Hematopoietic multipotent progenitor cell (in vitro differentiated cells): ENCODE measurements around the gene FBXL7. TPM values are rescaled to one million over a fixed set of nuclear protein-coding genes. Genes with fewer than 3 reads are reported as not detected.

Experiments
- DNase-seq, 3 donors: peaks; one replicate each; pipeline ENCODE4 v3.0.0-alpha.2; 2011 to 2015; ENCODE audit warnings: low read depth in 2 of 3, low spot score in 2 of 3
- total RNA-seq: library from RNA; depleted of rRNA; stranded (reverse); fragments of >200 nt; gene quantifications from one replicate; pipeline ENCODE4 v1.2.3, GENCODE V29; 2012

Gene FBXL7
- total RNA-seq, 1 donor, result under 0.01 TPM

DNA sequence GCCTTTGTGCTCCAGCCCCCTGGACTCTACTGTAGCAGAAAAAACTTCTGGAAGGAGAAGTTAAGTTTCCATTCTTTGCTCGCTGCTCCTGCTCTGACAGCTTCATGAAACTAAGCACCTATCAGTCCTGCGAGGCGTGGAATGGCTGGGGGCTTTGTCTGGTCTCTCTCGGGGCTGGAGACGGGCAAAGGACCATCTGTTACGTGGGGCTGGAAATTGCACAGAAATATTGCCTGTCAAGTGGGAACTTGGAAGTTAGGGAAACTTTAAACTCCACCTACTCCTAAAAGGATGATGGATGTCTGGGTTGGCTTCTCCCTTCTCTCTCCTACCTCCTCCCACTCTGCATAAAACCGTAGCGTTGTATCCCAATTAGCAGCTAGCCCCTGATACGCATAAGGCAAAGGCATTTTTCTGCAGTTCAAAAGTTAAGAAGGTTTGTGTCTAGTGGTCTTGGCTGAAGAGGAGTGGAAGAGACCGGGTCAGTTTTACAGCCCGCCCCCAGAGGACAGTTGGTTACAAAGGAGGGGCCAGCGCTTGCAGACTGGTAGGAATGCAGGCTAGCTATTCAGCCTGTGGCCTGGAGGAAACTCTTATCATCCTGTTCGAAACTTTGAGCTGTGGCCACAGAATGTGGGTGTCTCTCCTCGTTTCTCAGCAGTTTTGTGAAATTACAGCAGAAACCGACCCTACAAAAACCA lies 1.3 kb downstream of the FBXL7 start:
- no peak for DNase-seq

DNA sequence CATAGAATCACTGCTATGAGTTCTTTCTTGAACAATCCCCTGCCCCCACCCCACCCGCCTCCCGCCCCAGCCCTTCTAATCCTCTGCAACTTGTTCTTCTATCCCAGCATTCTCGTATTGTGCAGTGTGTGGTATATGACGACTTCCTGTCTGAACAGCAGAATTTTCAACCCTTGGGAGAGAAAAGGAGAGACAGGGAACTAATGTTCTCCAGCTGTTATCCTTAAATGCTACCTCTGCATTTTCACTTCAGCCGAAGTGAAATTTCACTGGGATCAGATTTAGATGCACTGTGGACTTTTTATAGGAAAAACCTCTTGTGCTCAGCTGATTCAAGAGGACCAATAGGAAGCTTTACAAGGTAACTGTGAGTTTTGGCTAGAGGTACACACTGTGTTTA lies 2.2 kb downstream of the FBXL7 start:
- no peak for DNase-seq

GRCh38 chr5:15506146-15506545 lies 6.2 kb downstream of the FBXL7 start:
- DNase-seq, result no peak

DNA sequence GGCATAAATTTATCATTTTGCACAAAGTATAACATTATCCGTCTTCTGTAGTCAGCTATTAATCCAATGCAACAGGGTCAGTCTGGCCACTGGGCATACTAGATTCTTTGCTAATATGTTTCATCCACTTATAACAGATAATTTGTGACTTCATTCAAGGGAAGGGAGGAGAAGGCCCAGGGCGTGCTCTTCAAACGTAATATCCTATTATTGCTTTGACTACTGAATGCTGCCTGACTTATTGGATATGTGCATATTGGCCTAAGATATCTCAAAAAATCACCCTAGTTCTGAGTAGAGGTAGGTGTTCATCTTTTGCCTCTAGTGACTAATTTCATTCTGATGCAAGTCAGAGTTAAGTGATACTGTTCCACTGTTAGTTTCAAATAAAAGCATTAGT lies 6.9 kb downstream of the FBXL7 start:
- no peak for DNase-seq

GRCh38 chr5:15510092-15510491 lies 10.1 kb downstream of the FBXL7 start:
- no peak for DNase-seq

DNA sequence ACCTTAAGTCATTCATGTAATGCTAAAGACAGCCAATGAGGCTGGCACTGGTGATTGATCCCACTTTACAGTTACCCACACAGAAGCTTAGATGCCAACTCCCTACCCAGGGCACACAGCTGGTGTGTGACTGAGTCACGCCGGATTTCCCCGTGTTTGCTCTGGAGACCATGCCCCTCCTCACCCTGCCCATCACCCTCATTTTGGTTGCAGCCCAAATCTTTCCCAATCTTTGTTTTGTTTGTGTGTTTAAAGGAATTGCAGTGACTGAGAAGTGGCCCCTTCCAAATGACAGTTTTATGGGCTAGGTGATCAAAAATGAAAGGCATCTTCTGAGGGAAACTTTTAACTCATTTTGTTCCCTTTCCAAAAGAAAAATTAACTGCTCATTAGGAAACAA lies 10.9 kb downstream of the FBXL7 start:
- no peak for DNase-seq

DNA sequence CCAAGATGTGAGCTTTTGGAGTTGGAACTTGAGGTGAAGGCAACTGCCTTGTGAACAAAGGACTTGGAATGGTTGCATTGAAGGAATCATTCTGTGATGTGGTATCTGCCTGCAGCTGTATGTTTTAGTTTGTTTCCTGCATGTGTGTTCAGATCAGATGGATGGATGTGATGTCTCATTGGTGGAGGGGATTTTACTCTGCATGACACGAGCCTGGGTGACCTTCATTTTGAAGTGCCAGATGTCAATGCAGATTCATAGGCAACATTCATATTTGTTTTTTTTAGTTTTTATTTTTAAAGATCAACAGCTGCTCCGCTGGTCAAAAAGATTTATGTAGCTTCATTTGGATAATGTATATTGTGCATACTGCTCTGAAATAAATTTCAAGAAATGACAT lies 13.5 kb downstream of the FBXL7 start:
- DNase-seq, result no peak

DNA sequence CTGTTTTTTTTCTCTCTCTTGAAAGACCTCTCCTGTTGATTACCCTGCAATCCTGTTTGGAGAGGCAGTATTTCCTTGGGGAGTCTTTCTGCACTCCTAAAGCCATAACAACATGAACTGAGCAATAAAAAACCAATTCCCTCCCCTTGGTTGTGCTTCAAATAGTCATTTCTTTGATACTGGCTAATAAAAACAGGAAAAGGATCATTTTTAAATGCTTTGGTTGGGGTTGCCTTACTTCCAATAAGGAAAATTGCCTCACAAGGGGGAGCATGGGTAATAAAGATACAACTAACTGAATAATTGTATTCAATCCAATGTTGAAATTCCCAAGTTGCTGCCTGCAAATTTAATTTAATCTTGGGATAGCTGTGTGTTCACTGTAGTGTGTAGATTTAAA lies 13.9 kb downstream of the FBXL7 start:
- DNase-seq, result no peak

DNA sequence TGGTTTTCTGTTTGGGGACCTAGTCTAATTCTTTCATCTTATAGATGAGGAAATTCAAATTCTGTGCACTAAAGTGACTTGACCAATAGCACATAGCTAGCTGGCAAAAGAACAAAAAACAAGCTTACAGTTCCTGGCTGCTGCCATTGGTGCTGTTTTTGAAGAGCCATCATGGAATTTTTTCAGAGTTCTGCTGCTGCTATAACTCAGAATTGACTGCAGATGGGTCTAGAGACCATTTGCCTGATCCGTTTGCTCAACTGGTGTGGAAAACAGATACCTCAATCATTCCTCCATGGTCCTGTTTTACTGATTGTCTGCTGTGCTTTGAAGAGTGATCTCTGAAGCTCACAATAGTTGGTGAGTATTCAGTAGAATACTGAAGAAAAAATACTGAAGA lies 15.2 kb downstream of the FBXL7 start:
- no peak for DNase-seq

GRCh38 chr5:15516486-15516885 lies 16.5 kb downstream of the FBXL7 start:
- no peak for DNase-seq

- DNase-seq, result no peak
Observed at GRCh38 chr5:15518786-15519185, 18.8 kb downstream of the FBXL7 start.

DNA sequence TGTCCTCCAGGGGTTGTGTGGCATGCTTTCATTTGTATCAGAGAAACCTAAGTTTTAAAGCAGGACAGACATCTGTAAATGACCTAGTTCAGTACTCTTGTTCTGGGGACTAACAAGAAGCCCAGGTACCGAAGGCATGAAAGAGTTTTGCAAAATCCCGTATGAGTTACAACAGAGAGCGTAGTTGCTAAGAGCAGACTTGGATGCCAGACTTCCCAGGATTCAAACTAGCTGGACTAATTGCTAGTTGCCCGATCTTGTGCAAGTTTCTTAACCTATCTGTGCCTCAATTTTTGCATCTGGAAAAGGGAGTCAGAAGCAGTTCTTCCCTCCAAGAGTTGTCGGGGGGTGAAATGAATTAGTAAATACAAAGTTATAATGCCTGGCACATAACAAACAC lies 20.9 kb downstream of the FBXL7 start:
- DNase-seq, result no peak

DNA sequence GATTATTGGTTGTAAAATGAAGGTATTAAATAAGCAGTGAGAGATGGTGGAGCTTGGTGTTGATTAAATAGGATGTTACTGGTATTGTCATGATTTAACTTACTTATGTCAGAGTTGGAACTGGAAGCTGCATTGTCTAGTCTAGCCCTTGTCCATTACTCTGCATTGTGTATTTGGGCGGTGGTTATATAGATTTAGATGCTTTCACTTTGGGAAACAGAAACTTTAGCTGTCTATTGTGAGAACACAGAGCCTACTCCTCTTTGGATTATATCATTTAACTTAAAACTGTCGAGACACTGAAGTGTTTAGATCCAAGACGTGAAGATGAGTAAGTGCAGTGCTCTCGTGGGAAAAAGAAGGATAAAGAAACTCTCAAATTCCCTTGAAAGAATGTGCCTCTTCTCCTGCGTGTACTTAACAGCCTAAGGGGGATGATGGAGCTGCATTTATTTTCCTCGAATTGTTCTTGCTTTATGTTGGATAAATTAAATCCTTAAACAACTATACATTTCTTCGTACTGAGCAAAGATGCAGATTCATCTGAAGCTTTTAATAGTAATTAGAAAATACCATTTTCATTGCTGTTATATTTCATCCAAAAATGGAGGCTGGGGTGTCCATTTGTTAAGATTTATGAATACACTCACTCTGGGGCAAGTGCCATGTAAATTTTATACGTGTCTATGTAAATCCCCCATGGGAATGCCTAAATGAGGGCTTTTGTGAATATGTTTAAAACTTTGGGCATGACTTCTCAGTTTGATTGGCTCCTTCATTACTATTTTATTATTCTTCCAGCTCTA lies 21.6 kb downstream of the FBXL7 start:
- no peak for DNase-seq

GRCh38 chr5:15522187-15522520 lies 22.2 kb downstream of the FBXL7 start:
- DNase-seq, result no peak

DNA sequence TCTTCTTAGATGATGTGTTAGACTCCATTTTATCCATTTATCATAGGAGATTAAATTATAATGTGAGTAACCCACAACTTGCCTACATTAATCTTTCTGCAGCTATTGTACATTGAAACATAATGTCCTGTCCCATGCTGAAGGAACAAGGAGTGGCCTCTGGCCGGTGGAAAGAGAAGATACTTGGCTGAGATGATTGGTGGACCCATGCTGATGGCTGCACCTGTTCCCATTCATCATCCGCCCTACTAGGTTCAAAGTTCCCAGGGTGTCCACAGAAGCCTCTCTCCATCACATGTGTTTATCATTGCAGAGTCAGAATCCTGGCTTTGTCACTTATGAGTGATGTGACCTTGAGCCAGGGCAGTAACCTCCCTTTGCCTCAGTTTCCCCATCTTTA lies 24.7 kb downstream of the FBXL7 start:
- no peak for DNase-seq

GRCh38 chr5:15525703-15526275 lies 25.8 kb downstream of the FBXL7 start:
- no peak for DNase-seq

- DNase-seq, result no peak
Observed at GRCh38 chr5:15526413-15526812, 26.4 kb downstream of the FBXL7 start.

GRCh38 chr5:15528476-15528875 lies 28.5 kb downstream of the FBXL7 start:
- DNase-seq, result no peak

DNA sequence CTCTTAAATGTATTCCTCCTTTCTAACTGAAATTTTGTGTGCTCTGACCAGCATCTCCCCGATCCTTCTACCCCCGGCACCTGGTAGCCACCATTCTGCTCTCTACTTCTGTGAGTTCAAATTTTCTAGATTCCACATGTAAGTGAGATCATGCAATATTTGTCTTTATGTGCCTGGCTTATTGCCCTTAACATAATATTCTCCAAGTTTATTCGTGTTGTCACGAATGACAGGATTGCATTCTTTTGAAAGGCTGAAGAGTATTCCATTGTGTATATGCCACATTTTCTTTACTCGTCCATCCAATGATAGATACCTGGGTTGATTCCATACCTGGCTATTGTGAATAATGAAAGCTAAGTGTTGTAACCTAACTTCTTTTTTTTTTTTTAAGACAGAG lies 29.0 kb downstream of the FBXL7 start:
- no peak for DNase-seq

DNA sequence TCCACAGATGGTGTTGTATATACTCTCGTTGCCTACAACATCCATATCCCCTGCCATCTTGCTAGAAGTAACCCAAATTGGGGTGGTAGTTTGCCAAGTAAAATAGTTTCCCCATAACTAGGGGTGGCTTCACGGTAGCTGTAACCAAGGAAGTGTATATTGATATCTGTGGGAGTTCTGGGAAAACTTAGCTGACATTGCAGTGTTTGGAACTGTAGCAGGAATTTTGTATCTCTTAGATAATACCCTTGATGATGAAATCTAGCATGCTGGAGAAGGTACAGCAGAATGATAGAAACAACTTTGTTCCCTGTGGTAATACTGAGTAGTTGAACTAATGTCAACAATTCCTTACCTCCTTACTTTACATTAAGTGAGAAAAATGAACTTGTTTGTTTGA lies 29.8 kb downstream of the FBXL7 start:
- DNase-seq, result no peak

GRCh38 chr5:15533129-15533893 lies 33.3 kb downstream of the FBXL7 start:
- DNase-seq, result no peak
